GM06990 (cell line): ENCODE results near the gene STAG2.
"Not testable (repeated sequence)": the region's sequence is repeated elsewhere in the genome, so short reads cannot be mapped to it uniquely, and the experiment has no call there.

Experiments used
- DNase-seq: peaks from one replicate; pipeline ENCODE4 v3.0.0-alpha.2; 2011; ENCODE audit not compliant: insufficient read length; ENCODE audit errors: extremely low read depth
- H3K27me3 ChIP-seq: replicated peaks from 2 replicates; pipeline ENCODE4 v1.6.0; 2011; ENCODE audit warnings: low read length; ENCODE audit not compliant: control insufficient read depth, insufficient read depth
- H3K36me3 ChIP-seq: 2 replicates; pipeline ENCODE4 v1.5.1; 2011; ENCODE audit warnings: low read length; ENCODE audit not compliant: control insufficient read depth, insufficient read depth
- H3K4me3 ChIP-seq: replicated peaks from 2 replicates; pipeline ENCODE4 v1.5.1; 2011; ENCODE audit warnings: low read depth, mild to moderate bottlenecking, control low read depth, low read length
- TF ChIP-seq, protein P1 (sequence below): IDR thresholded peaks from 2 replicates; pipeline ENCODE4 v1.5.1; 2011; ENCODE audit warnings: low read length, control low read depth, mild to moderate bottlenecking, inconsistent platforms; ENCODE audit not compliant: insufficient read depth, poor library complexity, severe bottlenecking

Gene STAG2

DNA sequence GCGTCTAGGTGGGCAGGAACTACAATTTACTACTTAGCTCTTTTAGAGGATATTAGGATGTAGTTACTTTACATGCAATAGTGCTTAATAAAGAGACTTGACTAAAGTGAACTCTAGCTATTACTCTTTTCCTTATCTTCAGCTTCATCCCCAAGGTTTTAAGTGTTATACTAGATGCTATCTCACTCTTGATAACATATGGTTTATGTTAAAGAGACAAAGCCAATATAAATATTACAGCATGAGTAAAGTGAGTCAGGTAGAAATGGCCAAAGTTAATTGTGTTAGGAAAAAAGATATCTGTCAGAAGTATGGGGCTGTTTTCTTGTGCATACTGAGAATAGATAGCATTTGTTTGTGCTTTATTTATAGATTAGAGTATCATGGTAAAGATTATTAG lies 80.5 kb downstream of the STAG2 start:
- Histone ChIP-seq H3K4me3 (no peak overlapping the region), H3K27me3 (no peaks in the 10 kb centered on the region), H3K36me3 (no peaks in the 10 kb centered on the region; the same call in none of the 2 replicates)
- DNase-seq = no peak
- TF ChIP-seq, protein P1, sequence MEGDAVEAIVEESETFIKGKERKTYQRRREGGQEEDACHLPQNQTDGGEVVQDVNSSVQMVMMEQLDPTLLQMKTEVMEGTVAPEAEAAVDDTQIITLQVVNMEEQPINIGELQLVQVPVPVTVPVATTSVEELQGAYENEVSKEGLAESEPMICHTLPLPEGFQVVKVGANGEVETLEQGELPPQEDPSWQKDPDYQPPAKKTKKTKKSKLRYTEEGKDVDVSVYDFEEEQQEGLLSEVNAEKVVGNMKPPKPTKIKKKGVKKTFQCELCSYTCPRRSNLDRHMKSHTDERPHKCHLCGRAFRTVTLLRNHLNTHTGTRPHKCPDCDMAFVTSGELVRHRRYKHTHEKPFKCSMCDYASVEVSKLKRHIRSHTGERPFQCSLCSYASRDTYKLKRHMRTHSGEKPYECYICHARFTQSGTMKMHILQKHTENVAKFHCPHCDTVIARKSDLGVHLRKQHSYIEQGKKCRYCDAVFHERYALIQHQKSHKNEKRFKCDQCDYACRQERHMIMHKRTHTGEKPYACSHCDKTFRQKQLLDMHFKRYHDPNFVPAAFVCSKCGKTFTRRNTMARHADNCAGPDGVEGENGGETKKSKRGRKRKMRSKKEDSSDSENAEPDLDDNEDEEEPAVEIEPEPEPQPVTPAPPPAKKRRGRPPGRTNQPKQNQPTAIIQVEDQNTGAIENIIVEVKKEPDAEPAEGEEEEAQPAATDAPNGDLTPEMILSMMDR = no peak

DNA sequence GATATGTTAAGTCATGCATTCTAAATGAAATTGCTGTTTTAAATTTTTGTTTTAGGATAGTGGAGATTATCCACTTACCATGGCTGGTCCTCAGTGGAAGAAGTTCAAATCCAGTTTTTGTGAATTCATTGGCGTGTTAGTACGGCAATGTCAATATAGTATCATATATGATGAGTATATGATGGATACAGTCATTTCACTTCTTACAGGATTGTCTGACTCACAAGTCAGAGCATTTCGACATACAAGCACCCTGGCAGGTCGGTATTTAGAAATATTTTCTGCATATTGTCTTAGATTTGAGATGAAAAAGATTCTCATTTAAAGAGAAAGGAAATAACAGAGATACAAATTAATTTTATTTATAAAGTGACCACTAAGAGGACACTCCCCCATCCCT lies 83.6 kb downstream of the STAG2 start:
- TF ChIP-seq, protein P1 = no peak
- Histone ChIP-seq H3K36me3 (no peaks in the 10 kb centered on the region; the same call in none of the 2 replicates), H3K27me3 (no peaks in the 10 kb centered on the region), H3K4me3 (no peak overlapping the region)
- DNase-seq = no peak

DNA sequence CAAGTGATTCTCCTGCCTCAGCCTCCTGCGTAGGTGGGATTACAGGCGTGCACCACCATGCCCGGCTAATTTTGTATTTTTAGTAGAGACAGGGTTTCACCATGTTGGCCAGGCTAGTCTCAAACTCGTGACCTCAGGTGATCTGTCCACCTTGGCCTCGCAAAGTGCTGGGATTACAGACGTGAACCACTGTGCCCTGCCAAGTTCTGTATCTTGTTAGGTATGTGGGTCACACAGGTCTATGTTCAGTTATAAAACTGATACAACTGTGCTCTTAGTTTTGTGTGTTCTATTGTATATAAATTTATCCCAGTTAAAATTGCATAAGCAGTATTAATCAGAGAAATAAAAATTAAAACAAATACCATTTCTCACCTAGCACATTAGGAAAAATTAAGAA lies 122.9 kb downstream of the STAG2 start:
- not testable (repeated sequence) for DNase-seq, H3K27me3 ChIP-seq, H3K4me3 ChIP-seq, H3K36me3 ChIP-seq

GRCh38 chrX:124085063-124085462 lies 123.6 kb downstream of the STAG2 start:
- Histone ChIP-seq H3K27me3 (no peaks in the 10 kb centered on the region), H3K36me3 (peaks cover 1% of the 10 kb centered on the region), H3K4me3 (no peak overlapping the region)
- TF ChIP-seq, protein P1 = no peak
- no peak for DNase-seq

- H3K27me3 ChIP-seq = no peaks in the 10 kb centered on the region
Measured at GRCh38 chrX:124086411-124086810, 124.9 kb downstream of the STAG2 start.

GRCh38 chrX:124087000-124087746 lies 125.7 kb downstream of the STAG2 start:
- TF ChIP-seq, protein P1 = no peak
- Histone ChIP-seq H3K36me3 (peaks cover 1% of the 10 kb centered on the region; the same call in 1 of the 2 replicates), H3K27me3 (no peaks in the 10 kb centered on the region), H3K4me3 (no peak overlapping the region)
- no peak for DNase-seq

More at GRCh38 chrX:124086411-124086810, 124.9 kb downstream of the STAG2 start:
- no peak overlapping the region for H3K4me3 ChIP-seq
- H3K36me3 ChIP-seq = peaks cover 1% of the 10 kb centered on the region
- TF ChIP-seq, protein P1 = no peak
- DNase-seq = no peak
